ENCODE data around the gene SLC29A2.

SLC29A2 gene

DNA sequence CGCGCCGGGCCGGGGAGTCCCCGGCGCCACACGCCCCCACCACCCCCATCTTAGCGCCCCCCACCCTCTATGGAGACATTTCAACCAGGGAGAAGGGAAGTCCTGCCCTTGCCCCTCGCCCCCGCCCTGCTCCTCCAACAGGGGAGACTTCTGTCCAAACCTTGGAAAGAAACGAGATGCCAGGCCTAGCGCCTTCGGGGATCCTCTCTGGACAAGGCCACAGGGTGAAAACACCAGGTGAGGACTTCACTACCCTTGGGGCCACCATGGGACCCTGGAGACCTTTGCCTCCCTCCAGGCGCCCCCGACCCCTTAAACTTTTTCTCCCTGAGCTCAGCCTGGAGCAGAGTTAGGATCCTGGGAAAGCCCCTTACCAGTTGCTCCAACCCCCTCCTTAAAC is 37.7 kb upstream of the SLC29A2 start:
- H3K36me3 ChIP-seq (ENCODE audit: insufficient read depth), result no peaks in the 10 kb centered on the region
- H3K4me3 ChIP-seq (IDR thresholded peaks at IDR 0.05; ENCODE audit: insufficient read depth, low read depth, low read length), result no peak overlapping the region
- H3K4me1 ChIP-seq (ENCODE audit: low read depth, poor library complexity, severe bottlenecking), result no peaks in the 10 kb centered on the region
- TF ChIP-seq, protein P1, sequence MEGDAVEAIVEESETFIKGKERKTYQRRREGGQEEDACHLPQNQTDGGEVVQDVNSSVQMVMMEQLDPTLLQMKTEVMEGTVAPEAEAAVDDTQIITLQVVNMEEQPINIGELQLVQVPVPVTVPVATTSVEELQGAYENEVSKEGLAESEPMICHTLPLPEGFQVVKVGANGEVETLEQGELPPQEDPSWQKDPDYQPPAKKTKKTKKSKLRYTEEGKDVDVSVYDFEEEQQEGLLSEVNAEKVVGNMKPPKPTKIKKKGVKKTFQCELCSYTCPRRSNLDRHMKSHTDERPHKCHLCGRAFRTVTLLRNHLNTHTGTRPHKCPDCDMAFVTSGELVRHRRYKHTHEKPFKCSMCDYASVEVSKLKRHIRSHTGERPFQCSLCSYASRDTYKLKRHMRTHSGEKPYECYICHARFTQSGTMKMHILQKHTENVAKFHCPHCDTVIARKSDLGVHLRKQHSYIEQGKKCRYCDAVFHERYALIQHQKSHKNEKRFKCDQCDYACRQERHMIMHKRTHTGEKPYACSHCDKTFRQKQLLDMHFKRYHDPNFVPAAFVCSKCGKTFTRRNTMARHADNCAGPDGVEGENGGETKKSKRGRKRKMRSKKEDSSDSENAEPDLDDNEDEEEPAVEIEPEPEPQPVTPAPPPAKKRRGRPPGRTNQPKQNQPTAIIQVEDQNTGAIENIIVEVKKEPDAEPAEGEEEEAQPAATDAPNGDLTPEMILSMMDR (conservative IDR thresholded peaks at IDR 0.05; ENCODE audit: low read depth, low read length), result no peak
- peaks cover 85% of the 10 kb centered on the region for H3K27me3 ChIP-seq (ENCODE audit: insufficient read depth, low read depth)
- no peak overlapping the region for H3K9ac ChIP-seq
- no peak overlapping the region for H3K4me2 ChIP-seq
- peak overlapping the region; percentile 62; the same call in 1 of the 2 replicates for H2AFZ ChIP-seq (ENCODE audit: low read depth)
- H3K27ac ChIP-seq, result no peak overlapping the region
- no peaks in the 10 kb centered on the region for H4K20me1 ChIP-seq (ENCODE audit: insufficient read depth)
- no peaks in the 10 kb centered on the region for H3K79me2 ChIP-seq (ENCODE audit: insufficient read depth, low read depth)

DNA sequence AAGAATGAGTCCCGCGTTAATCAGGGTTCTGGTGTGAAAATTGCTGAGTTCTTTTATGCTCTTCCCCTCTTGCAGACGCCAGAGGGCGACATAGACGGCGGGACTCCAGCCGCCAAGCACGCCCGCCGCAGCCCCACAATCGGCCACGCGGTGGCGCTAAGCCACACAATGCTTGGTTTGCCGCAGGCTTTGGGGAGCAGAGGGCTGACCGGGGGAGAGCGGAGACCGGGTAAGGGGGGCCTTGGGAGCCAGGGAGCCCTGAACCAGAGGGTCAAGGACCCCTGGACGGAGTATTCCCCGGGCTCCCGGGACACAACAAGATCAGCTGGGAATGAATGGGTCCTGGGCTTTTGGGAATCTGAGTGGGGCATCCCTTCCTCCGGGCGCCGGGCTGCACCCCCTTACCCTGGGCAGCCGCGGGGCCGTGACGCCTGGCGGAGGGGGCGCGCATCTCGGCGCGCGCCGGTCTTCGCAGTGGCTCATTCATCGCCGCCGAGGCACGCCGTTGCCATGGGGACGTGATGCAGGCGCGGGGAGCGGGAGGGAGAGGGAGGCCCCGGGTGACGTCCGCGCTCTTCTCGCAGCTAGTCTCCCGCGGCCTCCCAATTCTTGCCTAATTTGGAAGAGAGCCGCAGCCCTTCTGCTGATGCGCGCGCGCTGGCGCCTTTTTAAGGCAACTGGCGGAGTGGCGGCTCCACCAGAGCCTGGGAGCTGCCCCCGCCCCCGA is 37.1 kb upstream of the SLC29A2 start:
- Histone ChIP-seq H3K9ac (no peak overlapping the region), H4K20me1 (ENCODE audit: insufficient read depth) (no peaks in the 10 kb centered on the region), H3K79me2 (ENCODE audit: insufficient read depth, low read depth) (no peaks in the 10 kb centered on the region), H3K27me3 (ENCODE audit: insufficient read depth, low read depth) (peaks cover 85% of the 10 kb centered on the region), H3K4me1 (ENCODE audit: low read depth, poor library complexity, severe bottlenecking) (no peaks in the 10 kb centered on the region), H3K36me3 (ENCODE audit: insufficient read depth) (no peaks in the 10 kb centered on the region), H3K4me3 (IDR thresholded peaks at IDR 0.05; ENCODE audit: insufficient read depth, low read depth, low read length) (no peak overlapping the region), H3K4me2 (peak overlapping the region; percentile 78), H3K27ac (no peak overlapping the region), H2AFZ (ENCODE audit: low read depth) (peak overlapping the region; percentile 62; the same call in 1 of the 2 replicates)
- TF ChIP-seq, protein P1 (conservative IDR thresholded peaks at IDR 0.05; ENCODE audit: low read depth, low read length), result peak; percentile 97

DNA sequence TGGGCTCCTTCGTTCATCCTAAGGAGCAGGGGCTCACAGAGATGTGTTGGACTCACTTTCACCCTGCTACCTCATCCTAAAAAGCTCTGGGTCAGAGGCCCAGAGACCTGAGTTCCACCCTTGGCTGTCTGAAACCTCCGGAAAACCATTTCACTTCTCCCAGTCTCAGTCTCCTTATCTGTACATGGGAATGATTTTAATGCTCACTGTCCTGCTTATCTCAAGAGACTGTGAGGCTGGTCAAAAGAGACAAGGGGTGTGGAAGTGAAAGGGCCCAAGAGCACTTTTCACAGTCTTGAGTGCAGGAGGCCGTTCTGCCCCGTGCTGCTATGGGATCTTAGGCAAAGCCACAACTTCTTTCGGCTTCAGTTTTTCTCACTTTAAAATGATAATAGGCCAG is 36.1 kb upstream of the SLC29A2 start:
- Histone ChIP-seq H3K4me3 (IDR thresholded peaks at IDR 0.05; ENCODE audit: insufficient read depth, low read depth, low read length) (no peak overlapping the region), H2AFZ (ENCODE audit: low read depth) (no peak overlapping the region), H3K4me2 (no peak overlapping the region), H3K36me3 (ENCODE audit: insufficient read depth) (no peaks in the 10 kb centered on the region), H3K79me2 (ENCODE audit: insufficient read depth, low read depth) (no peaks in the 10 kb centered on the region), H3K4me1 (ENCODE audit: low read depth, poor library complexity, severe bottlenecking) (no peaks in the 10 kb centered on the region), H4K20me1 (ENCODE audit: insufficient read depth) (no peaks in the 10 kb centered on the region), H3K9ac (no peak overlapping the region), H3K27ac (no peak overlapping the region), H3K27me3 (ENCODE audit: insufficient read depth, low read depth) (peaks cover 87% of the 10 kb centered on the region)
- TF ChIP-seq, protein P1 (conservative IDR thresholded peaks at IDR 0.05; ENCODE audit: low read depth, low read length), result no peak

DNA sequence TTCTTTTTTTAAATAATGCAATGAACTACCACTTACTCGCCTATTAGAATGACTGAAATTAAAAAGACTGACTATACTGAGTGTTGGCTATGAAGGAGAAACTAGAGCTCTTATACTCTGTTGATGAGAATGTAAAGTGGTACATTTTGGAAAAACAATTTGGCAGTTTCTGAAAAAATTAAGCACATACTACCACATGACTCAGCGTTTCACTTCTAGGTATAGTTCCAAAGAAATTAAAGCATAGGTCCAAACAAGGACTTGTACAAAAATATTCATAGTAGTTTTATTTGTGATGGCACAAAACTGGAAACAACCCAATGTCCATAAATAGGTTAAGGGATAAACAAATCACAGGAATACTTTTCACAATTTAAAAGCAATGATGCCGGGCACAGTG is 22.4 kb upstream of the SLC29A2 start:
- Histone ChIP-seq H3K9ac (no peak overlapping the region), H3K27me3 (ENCODE audit: insufficient read depth, low read depth) (peaks cover 22% of the 10 kb centered on the region; the same call in 1 of the 2 replicates), H3K4me1 (ENCODE audit: low read depth, poor library complexity, severe bottlenecking) (no peaks in the 10 kb centered on the region), H2AFZ (ENCODE audit: low read depth) (no peak overlapping the region), H3K79me2 (ENCODE audit: insufficient read depth, low read depth) (no peaks in the 10 kb centered on the region), H3K4me3 (IDR thresholded peaks at IDR 0.05; ENCODE audit: insufficient read depth, low read depth, low read length) (no peak overlapping the region), H3K4me2 (no peak overlapping the region), H4K20me1 (ENCODE audit: insufficient read depth) (no peaks in the 10 kb centered on the region), H3K27ac (no peak overlapping the region), H3K36me3 (ENCODE audit: insufficient read depth) (no peaks in the 10 kb centered on the region)
- TF ChIP-seq, protein P1 (conservative IDR thresholded peaks at IDR 0.05; ENCODE audit: low read depth, low read length), result no peak
